Measurements from ENCODE around the gene PTAFR. TPM values are rescaled to one million over a fixed set of nuclear protein-coding genes. Genes with fewer than 3 reads are reported as not detected.

The PTAFR gene
- total RNA-seq, 1 experiment from 2014 or later = 1.9 TPM

GRCh38 chr1:28178690-28179485 lies 2.4 kb upstream of the PTAFR start:
- Mint-ChIP-seq H3K4me3 (no peak overlapping the region), H3K27me3 (ENCODE audit: low read depth) (no peaks in the 10 kb centered on the region), H3K4me1 (peaks cover 13% of the 10 kb centered on the region in 2 experiments), H3K9me3 (no peaks in the 10 kb centered on the region; a peak in 1 of 5 replicates), H3K27ac (peak overlapping the region in 1 of 3 experiments; percentile 49; a peak in 2 of 7 replicates), H3K36me3 (ENCODE audit: insufficient read depth in 1 of 3, low read depth in 3 of 3) (no peaks in the 10 kb centered on the region)
- Histone ChIP-seq H2BK120ac (ENCODE audit: low read depth, low read length, poor library complexity, severe bottlenecking) (no peak overlapping the region), H2BK12ac (ENCODE audit: insufficient read length, low read depth, low read length) (no peak overlapping the region), H3K18ac (ENCODE audit: insufficient read length, low read depth, low read length) (no peak overlapping the region), H3K9ac (ENCODE audit: extremely low read depth, insufficient read length, low read length) (no peak overlapping the region), H2AK5ac (ENCODE audit: insufficient read length, low read length) (no peak overlapping the region), H3K27ac (ENCODE audit: insufficient read length, low read depth, low read length) (no peak overlapping the region), H3K4ac (ENCODE audit: low read depth, low read length) (no peak overlapping the region), H3K23ac (ENCODE audit: insufficient read length, low read depth, low read length) (peak overlapping the region; percentile 20), H4K20me1 (ENCODE audit: control insufficient read depth, insufficient read depth, insufficient read length) (no peaks in the 10 kb centered on the region), H3K23me2 (ENCODE audit: insufficient read length, low read depth, low read length, poor library complexity, severe bottlenecking) (peaks cover 2% of the 10 kb centered on the region), H3K79me2 (ENCODE audit: insufficient read depth, low read length) (no peaks in the 10 kb centered on the region), H3K27me3 (ENCODE audit: insufficient read depth, low read length) (no peaks in the 10 kb centered on the region), H4K5ac (ENCODE audit: insufficient read length, low read depth, low read length) (peak overlapping the region; percentile 65), H4K8ac (replicated peaks; ENCODE audit: insufficient read length, low read depth, low read length) (peak overlapping the region; percentile 32), H4K91ac (ENCODE audit: insufficient read length, low read depth, low read length) (no peak overlapping the region), H3K56ac (ENCODE audit: insufficient read length, low read depth, low read length) (no peak overlapping the region), H2AFZ (ENCODE audit: low read length) (no peak overlapping the region), H3T11ph (ENCODE audit: low read length) (no peak overlapping the region), H2BK15ac (ENCODE audit: low read depth, low read length) (0 out of 2 replicates have a peak overlapping the region, but pooled peaks have one; percentile 43), H3K4me2 (ENCODE audit: insufficient read depth, insufficient read length, low read length) (no peak overlapping the region), H3K79me1 (ENCODE audit: insufficient read depth, low read depth, low read length, poor library complexity, severe bottlenecking) (no peaks in the 10 kb centered on the region), H3K9me3 (ENCODE audit: control insufficient read depth, low read depth, low read length) (no peaks in the 10 kb centered on the region), H2BK5ac (ENCODE audit: insufficient read length, low read length) (no peak overlapping the region), H3K14ac (ENCODE audit: insufficient read depth, low read length) (no peak overlapping the region; the same call in 1 of the 2 replicates), H3K4me1 (ENCODE audit: insufficient read depth, low read length) (no peaks in the 10 kb centered on the region), H2BK20ac (ENCODE audit: low read depth, low read length, poor library complexity, severe bottlenecking) (no peak overlapping the region)
- DNase-seq = no peak
- WGBS (ENCODE audit: extremely low coverage, insufficient read length, low lambda C conversion rate) = no CpG with 5 or more reads among the region's 15 CpGs
- TF ChIP-seq CTCF (conservative IDR thresholded peaks at IDR 0.05) = no peak
